ENCODE results near the gene PAK5.

Gene PAK5

DNA sequence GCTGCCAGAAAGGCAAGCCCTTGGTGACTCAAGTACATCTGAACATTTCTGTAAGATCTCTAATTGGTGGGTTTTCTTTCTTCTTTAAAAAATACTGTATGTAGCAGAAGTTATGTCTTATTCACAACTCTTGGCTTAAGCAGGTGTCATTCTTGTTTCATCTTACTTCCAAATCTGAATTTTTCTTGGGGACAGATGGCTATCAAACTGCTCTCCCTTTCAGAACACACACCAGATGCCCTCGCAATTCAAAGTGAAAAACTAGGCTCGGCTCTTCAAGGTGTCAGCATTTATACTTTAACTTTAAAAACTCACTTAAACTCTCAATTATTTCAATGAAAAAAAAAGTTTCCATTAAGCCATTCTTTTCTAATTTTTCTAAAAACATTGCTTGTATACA is 49.7 kb downstream of the PAK5 start:
- no peak for DNase-seq (ENCODE audit: low read depth)

DNA sequence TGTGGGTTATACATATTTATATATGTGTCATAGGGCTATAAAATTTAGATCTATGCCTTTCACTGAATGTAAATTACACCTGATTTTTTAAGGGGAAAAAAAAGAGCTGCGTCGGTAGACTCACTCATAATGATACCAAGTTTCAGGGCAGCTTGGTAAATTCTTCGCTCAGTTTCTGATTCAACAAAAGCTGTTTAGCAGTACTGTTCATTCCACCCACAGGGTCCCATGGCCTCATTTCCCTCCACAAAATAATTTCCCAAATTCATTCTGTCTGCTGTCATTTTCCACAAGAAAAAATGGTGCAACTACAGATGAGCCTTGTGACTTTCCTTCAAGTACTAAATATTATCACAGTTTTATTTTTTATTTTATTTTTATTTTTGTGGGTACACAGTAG is 63.7 kb downstream of the PAK5 start:
- DNase-seq (ENCODE audit: low read depth), result no peak

DNA sequence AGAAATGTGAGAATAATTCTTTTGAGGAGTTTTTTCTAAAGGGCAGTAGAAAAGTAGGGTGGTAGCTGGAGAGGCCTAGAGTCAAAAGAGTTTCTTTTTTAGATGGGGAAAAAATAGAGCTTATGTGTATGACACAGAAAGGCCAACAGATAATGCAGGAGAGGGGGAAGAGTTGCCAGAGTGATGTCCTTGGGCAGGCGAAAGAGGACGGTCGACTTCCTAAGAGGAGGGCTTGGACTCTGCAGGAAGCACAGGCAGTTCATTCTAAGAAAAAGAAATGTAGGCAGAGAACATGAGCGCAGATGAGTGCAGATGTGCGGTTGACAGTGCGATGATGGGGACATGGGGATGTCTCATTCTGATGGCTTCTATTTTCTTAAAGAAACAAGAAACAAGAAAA is 68.9 kb downstream of the PAK5 start:
- no peak for DNase-seq (ENCODE audit: low read depth)

DNA sequence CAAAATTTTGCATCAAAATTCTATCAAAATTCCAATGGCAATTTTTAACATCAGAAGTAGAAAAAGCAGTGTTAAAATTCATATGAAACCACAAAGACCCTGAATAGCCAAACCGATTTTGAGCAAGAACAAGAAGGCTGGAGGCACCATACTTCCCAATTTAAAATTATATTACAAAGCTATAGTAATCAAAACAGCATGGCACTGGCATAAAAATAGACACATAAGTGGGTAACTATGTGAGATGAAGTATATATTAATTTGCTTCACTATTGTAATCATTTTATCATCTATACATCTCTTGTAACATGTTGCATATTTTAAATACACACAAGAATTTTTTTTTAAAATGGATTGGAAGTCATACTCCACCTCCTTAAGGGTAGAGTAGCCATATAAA is 77.4 kb downstream of the PAK5 start:
- no peak for DNase-seq (ENCODE audit: low read depth)

DNA sequence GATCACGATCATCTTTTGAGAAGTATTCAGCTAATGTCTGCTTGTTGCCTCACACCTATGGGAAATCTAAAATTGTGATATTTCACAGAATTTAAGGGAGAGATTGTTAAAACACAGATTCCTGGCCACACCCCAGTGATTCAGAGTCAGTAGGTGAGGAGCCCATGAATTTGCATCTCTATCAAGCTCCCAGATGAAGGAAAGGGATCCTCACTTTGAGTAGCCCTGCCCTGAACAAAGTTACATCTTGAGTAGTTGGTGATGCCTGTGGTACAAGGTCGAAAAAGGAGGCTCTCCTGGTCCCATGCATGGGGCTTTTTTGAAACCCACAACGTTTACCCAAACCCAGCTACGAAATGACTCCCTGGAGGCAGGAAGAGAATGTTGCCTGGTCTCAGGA is 79.5 kb downstream of the PAK5 start:
- DNase-seq (ENCODE audit: low read depth), result no peak

DNA sequence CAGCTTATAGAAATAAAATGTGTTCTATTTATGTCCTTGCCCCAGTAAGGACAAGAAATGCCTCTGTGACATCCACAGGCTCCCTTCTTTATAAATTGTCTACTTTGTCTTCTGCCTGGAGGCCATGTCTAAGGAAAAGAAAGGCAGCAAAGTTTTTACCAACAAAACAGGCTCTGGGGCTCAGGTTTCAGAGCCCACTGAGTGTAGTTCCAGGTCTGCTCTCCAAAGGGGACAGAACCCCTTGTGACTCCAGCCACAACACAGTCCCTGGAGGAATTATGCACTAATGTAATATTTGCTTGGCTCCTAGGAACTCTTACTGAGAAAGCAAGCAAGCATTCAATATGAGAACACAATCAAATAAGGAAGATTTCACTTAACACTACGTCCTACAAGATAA is 80.1 kb downstream of the PAK5 start:
- DNase-seq (ENCODE audit: low read depth), result no peak

DNA sequence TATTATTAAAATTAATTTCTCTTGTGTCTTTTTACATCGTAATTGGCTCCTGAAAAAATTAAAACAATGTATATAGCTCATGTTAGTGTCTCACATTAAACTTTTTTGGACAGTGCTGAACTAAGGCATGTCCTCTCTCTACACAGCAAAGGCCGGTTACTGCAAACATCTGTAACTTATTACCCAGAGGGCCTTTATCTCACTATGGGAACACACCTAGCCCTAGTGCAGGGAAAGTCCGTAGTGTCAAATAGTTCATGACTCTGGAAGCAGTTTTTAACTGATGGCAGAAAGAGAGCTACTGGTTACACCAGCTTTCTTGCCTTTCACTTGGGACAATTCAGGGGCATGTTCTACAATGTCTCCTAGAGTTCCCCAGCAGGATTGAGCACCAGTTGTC is 82.2 kb downstream of the PAK5 start:
- DNase-seq (ENCODE audit: low read depth), result no peak

DNA sequence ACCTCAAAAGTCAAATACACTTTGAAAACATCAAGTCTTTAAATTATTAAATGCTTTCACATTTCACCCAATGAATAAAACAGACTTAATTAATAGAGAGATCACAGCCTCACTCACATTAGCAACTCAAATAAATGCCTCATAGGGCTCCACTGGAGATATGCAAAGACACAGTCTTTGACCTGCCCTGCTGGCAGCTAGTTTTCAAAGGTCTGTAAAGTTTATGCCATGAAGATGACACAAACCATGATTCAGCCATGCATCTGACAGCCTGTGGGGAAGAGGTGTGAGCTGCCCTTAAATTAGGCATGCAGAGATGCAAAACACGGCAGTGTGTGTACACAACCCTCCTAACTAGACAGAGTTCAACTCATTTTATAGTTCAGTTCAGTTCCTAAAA is 83.6 kb downstream of the PAK5 start:
- DNase-seq (ENCODE audit: low read depth), result no peak

DNA sequence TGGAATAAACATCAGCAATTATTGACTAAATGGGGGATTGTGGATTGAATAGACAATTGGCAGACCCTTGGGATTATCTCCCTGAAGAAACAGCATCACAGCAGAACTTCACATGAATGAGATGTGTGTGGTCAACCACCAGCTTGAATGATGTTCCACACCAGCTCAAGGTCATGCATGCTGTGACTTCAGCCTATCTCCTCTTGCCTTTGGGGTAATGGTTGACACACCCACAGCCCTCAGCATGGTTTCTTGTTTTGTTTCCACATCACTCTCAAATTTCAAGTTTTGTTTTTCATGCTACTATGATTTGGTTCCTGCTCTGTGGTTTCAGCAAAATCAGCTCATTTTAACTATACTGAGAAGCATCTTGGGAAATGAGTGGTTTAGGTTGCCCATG is 94.3 kb downstream of the PAK5 start:
- DNase-seq (ENCODE audit: low read depth), result no peak

DNA sequence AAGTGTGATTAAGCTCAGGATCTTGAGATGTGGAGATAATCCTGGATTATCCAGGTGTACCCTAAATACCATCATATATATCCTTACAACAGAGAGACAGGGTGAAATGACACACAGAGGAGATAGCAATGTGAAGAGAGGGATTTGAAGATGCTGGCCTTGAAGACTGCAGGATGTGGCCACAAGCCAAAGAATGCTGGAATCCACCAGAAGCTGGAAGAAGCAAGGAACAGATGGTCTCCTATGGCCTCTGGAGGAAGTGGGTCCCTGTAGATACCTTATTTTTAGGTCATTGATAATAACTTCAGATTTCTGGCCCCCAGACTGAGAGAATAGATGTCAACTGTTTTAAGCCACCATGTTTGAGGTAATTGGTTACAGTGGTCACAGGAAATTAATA is 95.0 kb downstream of the PAK5 start:
- DNase-seq (ENCODE audit: low read depth), result no peak

DNA sequence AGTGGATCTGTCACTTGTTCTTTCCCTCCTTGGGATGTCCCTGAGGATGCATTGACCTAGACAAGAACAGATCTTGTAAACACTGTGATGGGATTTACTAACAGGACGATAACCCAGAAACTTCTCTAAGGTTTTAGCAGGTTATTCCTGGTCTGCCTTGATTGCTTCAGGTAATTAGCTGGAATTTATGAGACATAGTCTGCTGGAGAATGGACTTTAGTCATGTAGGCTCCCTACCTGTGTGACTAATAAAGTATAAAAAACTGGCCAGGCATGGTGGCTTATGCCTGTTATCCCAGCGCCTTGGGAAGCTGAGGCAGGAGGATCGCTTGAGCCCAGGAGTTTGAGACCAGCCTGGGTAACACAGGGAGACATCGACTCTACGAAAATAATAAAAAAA is 96.1 kb downstream of the PAK5 start:
- no peak for DNase-seq (ENCODE audit: low read depth)

DNA sequence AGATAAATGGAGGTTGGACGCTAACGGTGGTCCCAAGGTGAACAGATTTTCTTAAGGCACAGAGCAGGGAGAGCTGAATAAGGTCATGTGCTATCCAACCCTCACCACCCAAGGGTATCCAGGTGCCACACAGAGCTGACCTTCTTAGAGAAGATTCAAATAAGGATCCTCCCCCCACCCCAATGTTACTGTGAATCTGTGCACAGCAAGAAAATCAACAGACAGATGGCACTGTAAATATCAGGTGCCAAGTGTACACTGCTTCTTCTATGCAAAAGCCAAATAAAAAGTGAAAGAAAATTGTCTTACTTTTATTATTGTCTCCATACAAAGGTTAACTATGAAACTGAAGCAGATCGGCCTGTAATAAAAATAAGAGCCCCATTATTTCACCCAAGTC is 96.9 kb downstream of the PAK5 start:
- no peak for DNase-seq (ENCODE audit: low read depth)

DNA sequence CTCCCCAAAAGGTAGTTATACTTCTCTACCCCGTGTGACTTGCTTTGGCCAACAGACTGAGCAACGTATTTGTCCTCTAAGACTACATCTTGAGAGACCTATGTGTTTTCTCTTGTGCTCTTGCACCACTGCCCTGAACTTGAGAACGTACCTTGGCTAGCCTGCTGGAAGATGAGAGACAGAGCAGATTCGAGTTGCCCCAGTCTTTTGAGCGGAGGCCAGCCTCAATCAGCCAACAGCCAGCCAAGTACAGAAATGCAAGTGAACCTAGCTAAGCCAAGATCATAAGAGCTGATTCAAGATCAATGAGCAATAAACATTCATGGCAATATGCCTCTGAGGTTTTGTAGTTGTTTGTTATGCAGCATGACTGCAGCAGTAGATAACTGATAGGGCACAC is 98.4 kb downstream of the PAK5 start:
- no peak for DNase-seq (ENCODE audit: low read depth)

DNA sequence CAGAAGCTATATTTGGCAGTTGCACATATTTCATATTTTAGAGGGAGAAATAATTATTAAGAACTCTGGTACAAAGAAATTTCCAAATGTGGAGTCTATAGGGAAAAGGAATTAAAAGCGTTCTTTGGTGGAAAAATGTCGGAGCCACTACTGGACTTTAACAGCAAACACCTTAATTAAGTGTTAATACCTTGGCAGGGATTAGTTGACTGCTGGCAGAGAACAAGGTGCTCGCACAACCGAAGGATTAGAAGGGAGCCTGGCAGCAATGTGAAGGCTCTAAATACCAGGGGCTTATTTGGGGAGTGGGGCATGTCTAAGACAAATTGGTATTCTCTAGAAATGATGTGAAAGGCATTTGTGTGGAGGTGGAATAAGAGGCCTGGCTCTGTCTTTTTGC is 98.9 kb downstream of the PAK5 start:
- no peak for DNase-seq (ENCODE audit: low read depth)

DNA sequence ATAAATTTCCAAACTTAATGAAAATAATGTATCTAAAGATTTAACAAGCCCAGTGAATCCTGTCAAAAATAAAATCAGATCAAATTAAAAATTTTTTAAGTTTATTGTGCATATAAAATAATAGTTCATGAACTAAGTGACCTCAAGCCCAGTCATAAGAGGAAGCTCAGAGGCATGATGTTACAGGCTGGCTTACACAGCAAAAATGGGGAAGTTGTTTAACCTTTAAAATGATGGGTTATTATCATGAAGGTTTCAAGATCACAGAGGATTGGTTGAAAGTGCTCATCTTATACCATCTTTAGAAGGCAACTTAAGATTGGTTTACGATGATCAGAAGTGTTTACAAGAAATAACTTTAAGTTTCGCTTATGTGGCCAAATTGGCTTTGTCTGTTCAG is 102.5 kb downstream of the PAK5 start:
- DNase-seq (ENCODE audit: low read depth), result no peak

DNA sequence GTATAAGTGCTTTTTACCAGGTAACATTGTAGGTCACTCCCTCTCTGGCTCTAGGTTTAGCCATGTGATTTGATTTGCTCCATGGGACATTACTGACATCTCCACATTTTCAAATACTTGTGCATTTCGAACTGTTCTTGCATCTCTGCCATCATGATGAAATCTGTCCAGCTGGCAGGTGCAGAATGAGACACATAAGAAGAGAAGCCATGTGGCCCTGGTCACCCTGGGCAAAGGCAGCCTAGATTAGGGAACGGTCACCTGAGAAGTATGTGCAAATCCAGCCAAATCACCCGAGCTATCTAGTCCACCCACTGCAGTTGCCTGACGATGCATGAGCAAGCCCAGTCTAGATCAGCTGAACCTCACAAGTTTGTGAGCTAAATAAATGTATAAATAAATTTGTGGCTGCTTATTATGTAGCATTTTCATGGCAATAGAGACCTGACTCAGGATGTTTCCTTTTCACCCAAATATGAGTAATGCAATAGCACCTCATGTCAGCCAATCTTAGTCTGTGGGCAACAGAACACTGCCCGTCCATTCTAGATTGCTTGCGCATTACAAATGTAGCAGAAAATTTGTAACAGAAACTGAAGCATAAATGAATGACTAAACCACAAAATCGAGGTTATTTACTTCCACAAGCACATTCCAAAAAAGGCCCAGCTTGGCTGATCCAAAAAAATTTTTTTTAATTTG is 115.2 kb downstream of the PAK5 start:
- DNase-seq (ENCODE audit: low read depth), result no peak

DNA sequence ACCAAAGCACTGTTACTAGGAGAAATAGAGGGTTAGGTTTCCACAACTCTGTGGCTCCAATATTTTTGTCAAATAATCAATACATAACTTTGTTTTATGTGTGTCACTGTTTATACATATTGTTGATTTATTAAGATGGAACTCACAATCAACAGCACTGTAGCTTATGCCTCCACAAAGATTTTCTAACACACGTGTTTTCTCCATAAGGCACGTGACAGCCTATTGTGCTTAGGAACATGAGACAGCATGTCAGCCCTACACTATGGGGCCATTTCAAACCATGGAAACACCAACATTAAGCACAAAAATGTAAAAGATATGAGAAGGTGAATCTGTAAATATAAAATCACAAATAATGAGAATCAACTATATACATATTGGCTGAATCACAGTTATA is 127.0 kb downstream of the PAK5 start:
- no peak for DNase-seq (ENCODE audit: low read depth)

DNA sequence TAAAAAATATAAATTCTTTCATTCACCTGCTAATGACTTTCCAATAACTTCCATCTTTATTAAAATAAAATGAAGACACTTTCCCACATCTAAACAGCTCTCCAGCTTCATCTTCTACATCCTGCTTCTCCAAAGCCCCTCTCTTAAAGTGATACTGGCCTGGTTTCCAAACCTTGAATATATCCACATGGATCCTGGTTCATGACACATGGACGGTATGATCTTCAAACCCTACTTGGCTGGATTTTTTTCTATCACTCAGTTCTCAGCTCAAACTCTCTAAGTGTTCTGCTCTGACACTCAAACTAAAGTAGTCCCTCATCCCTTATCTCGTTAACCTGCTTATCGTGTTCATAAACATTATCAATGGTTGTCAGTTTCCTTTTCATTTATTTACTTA is 128.2 kb downstream of the PAK5 start:
- no peak for DNase-seq (ENCODE audit: low read depth)

DNA sequence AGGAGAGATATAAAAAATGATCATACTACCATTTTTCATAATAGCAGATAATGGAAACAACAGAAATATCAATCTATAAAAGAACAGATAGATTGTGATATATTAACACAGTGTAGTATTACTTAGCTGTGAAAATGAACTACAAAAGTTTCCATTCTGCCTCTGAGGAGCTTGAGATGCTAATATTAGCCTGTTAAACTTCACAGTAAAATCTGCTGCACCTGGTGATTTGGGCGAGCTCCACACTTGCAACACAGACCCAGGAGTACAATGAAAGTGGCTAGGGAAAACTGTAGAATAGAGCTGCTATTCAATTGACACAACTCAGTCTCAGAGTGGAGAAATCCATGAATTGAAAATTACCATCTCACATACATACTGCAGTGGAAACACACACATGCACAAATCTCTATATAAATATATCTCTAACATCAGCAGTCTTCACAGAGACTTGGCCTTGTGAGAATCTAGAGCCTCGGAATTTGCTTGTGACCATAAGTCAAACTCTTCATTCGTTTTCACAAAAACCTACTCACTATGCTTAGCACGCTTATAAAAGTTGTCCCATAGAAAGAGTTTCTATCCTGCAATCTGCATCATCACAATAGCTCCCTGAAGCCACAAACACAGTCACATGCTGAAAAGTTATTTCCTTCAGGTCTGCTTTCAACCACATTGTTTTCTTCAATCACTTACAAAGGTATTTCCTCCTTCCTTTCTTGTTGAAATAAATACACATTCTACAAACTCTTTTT is 133.0 kb downstream of the PAK5 start:
- no peak for DNase-seq (ENCODE audit: low read depth)

DNA sequence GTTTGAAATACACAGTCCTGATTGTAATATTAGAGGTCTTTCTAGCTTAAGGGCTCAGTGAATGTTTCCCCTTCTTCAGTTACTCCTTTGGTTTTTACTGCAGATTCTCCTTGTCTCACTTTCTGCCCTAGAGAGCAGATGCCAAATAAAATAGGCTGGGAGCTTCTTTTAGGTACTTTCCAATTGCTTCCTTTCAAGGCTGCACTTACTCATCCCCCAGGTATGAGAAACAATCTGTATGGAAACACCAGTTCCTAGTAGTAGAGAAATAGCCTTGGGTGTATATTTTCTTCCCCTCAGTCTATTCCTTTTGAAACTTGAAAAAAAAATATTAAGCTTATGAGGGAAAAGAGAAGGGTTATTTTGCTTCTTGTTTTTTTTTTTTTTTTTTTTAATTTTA is 139.7 kb downstream of the PAK5 start:
- no peak for DNase-seq (ENCODE audit: low read depth)

DNA sequence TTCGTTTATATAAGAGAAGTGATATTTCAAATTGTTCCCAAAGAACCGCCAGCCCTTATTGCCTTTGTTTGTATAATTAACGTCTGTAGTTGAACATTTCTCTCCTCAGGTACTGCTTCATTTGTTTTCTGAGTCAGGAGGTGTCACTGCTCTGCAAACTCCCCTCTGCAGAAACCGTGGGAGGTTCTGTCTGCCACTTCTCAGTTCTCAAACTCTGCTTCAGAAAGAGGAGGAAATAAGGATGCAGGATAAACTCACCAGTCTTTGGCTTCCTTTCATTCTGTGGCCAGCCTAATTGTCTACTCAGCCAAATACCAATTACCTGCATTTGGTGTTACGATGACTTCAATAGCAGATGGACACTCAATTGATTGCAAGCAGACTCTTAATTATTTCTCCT is 149.8 kb downstream of the PAK5 start:
- DNase-seq (ENCODE audit: low read depth), result no peak

DNA sequence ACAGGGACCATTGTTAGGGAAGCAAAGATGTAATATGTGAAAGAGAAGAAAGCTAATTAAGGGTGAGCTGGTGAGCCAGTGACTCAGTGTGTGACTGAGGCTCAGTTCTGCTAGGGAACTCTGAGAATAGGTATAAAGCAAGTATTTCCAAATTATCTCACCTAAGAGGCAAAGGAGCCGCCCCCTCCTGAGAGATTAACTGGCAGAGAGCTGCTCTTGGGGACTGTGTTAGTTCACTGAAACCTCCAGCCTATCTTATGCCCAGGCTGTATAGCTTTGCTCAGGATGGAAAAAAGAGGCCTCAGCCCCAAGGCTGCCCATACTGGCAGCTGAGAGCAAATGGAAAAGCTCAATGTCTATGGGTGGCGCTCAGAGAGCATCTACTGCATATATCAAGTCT is 152.0 kb downstream of the PAK5 start:
- no peak for DNase-seq (ENCODE audit: low read depth)

DNA sequence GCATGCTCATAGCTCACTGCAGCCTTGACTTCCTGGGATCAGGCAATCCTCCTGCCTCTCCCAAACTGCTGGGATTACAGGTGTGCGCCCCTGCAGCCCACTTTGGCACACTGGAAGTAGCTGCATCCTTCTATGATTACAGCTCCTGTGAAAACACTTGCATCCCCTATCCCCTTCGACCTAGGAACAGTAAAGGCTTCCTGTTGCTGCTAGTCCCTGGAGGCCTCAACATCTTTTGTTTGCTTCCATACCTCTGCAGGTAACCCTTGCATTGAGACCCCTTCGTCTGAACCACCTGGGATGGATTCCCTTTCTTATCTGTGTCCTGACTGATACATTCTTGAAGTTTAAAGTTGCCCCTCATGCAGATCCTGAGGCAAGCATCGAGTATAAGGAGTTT is 152.4 kb downstream of the PAK5 start:
- DNase-seq (ENCODE audit: low read depth), result no peak

DNA sequence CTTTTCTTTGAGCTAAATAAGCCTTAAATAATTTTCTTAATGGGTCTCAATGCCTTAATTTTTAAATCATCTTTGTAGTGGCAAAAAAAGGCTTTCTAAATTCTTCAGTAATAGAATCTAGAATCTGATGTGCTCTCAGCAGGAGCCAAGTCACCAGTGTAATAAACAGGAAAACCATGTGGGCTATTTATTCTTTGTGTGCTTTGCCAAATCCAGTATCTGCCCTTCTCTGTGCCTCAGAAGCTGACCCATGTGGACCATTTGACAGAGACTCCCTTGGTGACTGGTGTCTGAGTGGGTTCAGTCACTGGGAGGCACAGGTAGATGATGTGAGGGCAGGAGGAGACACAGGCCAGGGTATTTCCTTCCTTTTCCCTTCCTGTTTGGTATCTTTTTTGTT is 152.9 kb downstream of the PAK5 start:
- no peak for DNase-seq (ENCODE audit: low read depth)

Measured in fibroblast of the conjunctiva (primary cell).